Choroid plexus epithelial cell (primary cell): ENCODE results near the gene ADCY1.

ENCODE experiments used
- DNase-seq: peaks from one replicate; pipeline ENCODE4 v3.0.0-alpha.2; 2010; ENCODE audit warnings: low read depth
- H3K4me3 ChIP-seq: 2 replicates; pipeline ENCODE4 v1.5.1; 2011; ENCODE audit warnings: low read depth, mild to moderate bottlenecking, control low read depth, low read length, moderate library complexity
- CTCF ChIP-seq: conservative IDR thresholded peaks from 2 replicates; pipeline ENCODE4 v1.5.1; 2011; ENCODE audit warnings: low read depth, mild to moderate bottlenecking, control low read depth, inconsistent platforms, low read length, moderate library complexity

Gene ADCY1

DNA sequence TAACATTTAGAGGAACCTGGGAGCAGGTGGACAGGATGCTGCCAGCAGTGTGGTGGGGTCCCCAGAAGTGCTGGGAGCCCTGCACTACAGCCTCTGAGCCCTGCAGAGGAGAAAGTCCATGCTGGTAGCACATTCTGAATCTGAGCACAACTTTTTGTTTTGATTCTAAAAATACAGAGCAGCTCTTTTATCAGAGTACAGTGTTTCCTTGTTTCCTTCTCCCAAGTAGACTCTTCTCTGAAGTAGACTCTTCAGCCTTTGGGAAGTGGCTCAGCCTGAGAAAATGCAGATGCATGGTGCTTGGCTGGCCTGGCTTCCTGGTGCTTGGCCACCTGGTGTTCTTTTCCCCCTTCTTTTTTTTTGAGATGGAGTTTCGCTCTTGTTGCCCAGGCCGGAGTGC, 9.1 kb downstream of the ADCY1 start:
- TF ChIP-seq CTCF = no peak
- H3K4me3 ChIP-seq = no peak overlapping the region
- no peak for DNase-seq

GRCh38 chr7:45584261-45585210, 10.4 kb downstream of the ADCY1 start:
- DNase-seq = no peak
- H3K4me3 ChIP-seq = no peak overlapping the region
- no peak for TF ChIP-seq CTCF

DNA sequence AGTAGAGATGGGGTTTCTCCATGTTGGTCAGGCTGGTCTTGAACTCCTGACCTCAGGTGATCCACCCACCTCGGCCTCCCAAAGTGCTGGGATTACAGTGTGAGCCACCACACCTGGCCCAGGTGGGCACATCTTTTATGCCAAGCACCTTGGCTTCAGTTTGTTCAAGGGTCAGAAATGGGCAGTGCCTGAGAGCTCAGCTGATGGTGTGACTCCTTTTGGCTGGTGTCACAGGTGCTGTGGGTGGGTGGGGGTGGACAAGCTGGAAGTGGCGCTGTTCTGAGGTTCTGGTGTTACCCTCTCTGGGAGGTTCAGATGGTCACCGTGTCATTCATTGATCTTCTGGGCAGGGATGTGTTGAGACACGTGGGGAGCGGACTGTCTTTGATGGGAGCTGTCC, 11.5 kb downstream of the ADCY1 start:
- no peak for DNase-seq
- no peak for TF ChIP-seq CTCF
- H3K4me3 ChIP-seq = no peak overlapping the region

- H3K4me3 ChIP-seq = no peak overlapping the region
- no peak for DNase-seq
- TF ChIP-seq CTCF = no peak
Observed at GRCh38 chr7:45586542-45587520, 12.7 kb downstream of the ADCY1 start.

DNA sequence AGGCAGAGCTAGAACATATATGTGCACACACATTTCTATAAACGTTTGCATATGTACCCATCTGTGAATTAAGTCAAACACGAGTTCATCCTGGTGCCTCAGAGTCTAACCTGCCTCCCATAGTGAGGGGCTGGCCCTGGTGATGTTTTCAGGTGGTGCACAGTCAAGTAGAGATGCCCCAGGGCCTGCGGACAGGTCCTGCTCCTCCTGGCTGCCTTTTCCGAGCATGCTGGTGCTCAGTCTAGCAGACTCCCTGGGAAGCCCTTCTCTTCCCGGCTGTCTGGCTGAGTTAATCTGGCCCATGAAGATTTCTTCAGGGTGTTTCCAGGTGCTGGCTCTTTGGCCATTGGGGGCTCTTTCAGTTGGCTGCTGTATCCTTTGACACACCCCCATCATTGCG, 14.3 kb downstream of the ADCY1 start:
- no peak for DNase-seq
- TF ChIP-seq CTCF = no peak
- H3K4me3 ChIP-seq = no peak overlapping the region

- no peak overlapping the region for H3K4me3 ChIP-seq
- TF ChIP-seq CTCF = no peak
- DNase-seq = no peak
Observed at GRCh38 chr7:45589061-45589460, 14.9 kb downstream of the ADCY1 start.
